Measurements from ENCODE around the gene HECW1.

GRCh38 chr7:43516581-43517342 lies 404.3 kb downstream of the HECW1 start:
- no peak for TF ChIP-seq CTCF (IDR thresholded peaks at IDR 0.05)
- no peak for TF ChIP-seq POLR2A (IDR thresholded peaks at IDR 0.05)
